ENCODE measurements around the gene NDUFA3.
"Not testable (repeated sequence)": the region's sequence is repeated elsewhere in the genome, so short reads cannot be mapped to it uniquely, and the experiment has no call there.

Gene NDUFA3

DNA sequence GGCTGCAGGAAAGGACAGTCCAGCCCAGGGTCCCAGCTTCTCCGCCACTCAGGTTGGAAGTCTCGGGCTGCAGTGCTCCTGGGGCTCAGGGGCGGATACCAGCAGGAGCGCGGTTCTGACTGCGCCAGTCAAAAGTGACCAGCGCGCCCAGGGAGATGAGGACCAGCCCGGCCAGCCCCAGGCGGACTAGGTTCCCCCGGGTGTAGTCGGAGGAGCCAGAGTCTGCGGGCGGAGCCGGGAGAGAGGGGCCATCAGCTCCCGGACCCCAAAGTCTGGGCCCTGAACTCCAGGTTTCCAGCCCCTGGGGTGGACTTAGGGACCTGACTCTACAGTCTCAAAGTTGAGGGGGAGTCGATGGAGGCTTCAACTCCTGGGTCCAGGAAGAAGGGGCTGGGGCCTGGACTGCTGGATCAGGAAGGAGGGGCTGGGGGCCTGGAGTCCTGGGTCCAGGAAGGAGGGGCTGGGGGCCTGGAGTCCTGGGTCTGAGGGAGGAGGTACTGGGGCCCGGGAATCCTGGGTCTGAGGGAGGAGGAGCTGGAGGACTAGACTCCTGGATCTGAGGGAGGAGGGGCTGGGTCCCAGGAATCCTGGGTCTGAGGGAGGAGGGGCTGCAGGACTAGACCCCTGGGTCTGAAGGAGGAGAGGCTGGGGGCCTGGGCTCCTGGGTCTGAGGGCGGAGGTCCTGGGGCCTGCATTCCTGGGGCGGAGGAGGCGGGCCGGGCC, 7.4 kb upstream of the NDUFA3 start:
- in situ Hi-C loops (cut with HindIII; ENCODE audit: low pct_ligation_motif_present, low sequenced_read_pairs) = no loop called here
- H3K4me3 ChIP-seq (ENCODE audit: low read depth, low read length) = peak overlapping the region; percentile 37
- no peaks in the 10 kb centered on the region for H3K36me3 ChIP-seq (replicated peaks)
- H3K27ac ChIP-seq = no peak overlapping the region
- DNase-seq = no peak
- no peaks in the 10 kb centered on the region for H3K27me3 ChIP-seq (replicated peaks)
- TF ChIP-seq, protein P1, sequence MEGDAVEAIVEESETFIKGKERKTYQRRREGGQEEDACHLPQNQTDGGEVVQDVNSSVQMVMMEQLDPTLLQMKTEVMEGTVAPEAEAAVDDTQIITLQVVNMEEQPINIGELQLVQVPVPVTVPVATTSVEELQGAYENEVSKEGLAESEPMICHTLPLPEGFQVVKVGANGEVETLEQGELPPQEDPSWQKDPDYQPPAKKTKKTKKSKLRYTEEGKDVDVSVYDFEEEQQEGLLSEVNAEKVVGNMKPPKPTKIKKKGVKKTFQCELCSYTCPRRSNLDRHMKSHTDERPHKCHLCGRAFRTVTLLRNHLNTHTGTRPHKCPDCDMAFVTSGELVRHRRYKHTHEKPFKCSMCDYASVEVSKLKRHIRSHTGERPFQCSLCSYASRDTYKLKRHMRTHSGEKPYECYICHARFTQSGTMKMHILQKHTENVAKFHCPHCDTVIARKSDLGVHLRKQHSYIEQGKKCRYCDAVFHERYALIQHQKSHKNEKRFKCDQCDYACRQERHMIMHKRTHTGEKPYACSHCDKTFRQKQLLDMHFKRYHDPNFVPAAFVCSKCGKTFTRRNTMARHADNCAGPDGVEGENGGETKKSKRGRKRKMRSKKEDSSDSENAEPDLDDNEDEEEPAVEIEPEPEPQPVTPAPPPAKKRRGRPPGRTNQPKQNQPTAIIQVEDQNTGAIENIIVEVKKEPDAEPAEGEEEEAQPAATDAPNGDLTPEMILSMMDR (IDR thresholded peaks at IDR 0.05; ENCODE audit: low read depth, low read length, missing control alignments) = no peak

DNA sequence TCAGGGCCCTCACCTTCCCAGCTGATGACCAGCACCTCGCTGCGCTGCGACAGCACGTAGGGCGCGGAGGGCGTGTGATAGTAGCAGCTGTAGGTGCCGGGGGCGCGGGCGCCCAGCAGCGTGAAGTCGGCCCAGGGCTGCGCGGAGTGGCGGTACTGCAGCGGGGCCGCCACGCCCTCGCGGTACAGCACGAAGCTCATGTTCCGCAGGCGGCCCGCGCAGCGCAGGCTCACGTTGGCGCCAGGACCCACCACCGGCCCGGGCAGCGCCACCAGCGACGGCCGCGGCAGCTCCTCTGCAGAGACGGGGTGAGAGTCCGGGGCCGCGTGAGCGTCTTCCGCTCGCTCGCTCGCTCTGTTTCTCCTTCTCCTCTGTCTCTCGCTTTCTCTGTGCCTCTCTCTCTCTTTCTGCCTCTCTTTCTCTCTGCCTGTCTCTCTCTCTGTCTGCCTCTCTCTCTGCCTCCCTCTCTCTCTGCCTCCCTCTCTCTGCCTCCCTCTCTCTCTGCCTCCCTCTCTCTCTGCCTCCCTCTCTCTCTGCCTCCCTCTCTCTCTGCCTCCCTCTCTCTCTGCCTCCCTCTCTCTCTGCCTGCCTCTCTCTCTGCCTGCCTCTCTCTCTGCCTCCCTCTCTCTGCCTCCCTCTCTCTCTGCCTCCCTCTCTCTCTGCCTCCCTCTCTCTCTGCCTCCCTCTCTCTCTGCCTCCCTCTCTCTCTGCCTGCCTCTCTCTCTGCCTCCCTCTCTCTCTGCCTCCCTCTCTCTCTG, 6.6 kb upstream of the NDUFA3 start:
- H3K27ac ChIP-seq; H3K27me3 ChIP-seq (replicated peaks); H3K36me3 ChIP-seq (replicated peaks); in situ Hi-C loops (cut with HindIII; ENCODE audit: low pct_ligation_motif_present, low sequenced_read_pairs); DNase-seq: not testable (repeated sequence)
- H3K4me3 ChIP-seq (ENCODE audit: low read depth, low read length) = peak overlapping the region; percentile 37

DNA sequence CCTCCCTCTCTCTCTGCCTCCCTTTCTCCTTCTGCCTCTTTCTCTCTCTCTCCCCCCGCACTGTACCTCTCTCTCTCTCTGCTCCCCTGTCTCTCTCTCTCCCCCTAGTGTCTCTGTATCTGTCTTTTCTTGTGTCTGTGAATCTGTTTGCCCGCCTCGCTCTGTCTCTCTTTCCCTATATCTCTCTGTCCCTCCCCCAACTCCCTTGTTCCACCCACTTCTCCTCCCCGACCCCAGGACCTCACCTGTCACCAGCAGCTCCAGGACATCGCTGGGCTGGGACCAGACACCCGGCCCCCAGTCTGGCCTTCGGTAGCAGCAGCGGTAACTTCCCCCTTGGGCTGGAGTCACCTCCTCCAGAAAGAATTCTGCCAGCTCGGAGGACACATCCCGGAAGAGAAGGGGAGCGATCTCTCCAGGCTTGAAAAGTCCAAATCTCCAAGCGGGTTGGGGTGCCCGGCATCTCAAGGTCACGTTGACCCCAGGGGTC, 6.0 kb upstream of the NDUFA3 start:
- TF ChIP-seq, protein P1 (IDR thresholded peaks at IDR 0.05; ENCODE audit: low read depth, low read length, missing control alignments) = peak; percentile 65
- in situ Hi-C loops (cut with HindIII; ENCODE audit: low pct_ligation_motif_present, low sequenced_read_pairs) = no loop called here
- no peaks in the 10 kb centered on the region for H3K27me3 ChIP-seq (replicated peaks)
- no peak for DNase-seq
- H3K36me3 ChIP-seq (replicated peaks) = no peaks in the 10 kb centered on the region
- peak overlapping the region; percentile 41 for H3K4me3 ChIP-seq (ENCODE audit: low read depth, low read length)
- H3K27ac ChIP-seq = no peak overlapping the region

DNA sequence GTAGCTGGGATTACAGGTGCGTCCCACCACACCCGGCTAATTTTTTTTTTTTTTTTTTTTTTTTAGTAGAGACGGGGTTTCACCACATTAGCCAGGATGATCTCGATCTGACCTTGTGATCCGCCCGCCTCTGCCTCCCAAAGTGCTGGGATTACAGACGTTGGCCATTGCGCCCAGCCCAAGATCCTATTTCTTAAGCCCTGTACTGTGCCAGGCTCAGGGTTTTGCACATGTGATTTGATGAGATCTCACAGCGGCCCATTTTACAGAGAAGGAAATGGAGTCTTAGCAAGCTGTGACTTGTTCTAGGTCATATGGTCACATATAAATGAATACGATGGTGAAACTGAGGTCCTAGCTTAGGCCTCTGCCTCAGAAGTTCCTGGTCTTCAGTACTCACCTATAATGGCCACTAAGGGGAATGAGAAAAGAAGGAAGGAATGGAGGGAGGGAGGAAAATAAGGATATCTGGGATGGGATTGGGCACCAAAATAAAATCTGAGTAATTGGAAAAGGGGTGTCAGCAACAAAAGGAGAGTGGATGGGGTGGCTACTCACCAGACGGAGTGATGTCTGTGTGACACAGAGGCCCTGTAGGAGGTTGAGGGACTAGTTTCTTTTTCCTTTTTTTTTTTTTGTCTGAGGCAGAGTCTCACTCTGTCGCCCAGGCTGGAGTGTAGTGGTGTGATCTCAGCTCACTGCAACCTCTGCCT, 3.3 kb upstream of the NDUFA3 start:
- Histone ChIP-seq H3K27me3 (replicated peaks) (no peaks in the 10 kb centered on the region), H3K27ac (no peak overlapping the region), H3K36me3 (replicated peaks) (no peaks in the 10 kb centered on the region), H3K4me3 (ENCODE audit: low read depth, low read length) (no peak overlapping the region)
- no peak for DNase-seq
- in situ Hi-C loops (cut with HindIII; ENCODE audit: low pct_ligation_motif_present, low sequenced_read_pairs) = no loop called here
- TF ChIP-seq, protein P1 (IDR thresholded peaks at IDR 0.05; ENCODE audit: low read depth, low read length, missing control alignments) = no peak

DNA sequence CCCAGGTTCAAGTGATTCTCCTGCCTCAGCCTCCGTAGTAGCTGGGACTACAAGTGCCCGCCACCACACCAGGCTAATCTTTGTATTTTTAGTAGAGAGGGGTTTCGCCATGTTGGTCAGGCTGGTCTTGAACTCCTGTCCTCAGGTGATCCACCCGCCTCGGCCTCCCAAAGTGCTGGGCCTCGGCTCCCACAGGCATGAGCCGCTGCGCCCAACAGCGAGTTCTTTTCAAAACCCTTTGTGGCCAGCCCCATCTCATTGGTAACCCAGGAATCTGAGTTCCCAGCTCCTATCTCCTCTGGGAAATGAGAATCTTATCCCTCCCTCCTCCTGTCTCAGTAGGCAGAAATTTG, 2.8 kb upstream of the NDUFA3 start:
- DNase-seq; H3K27ac ChIP-seq; H3K27me3 ChIP-seq (replicated peaks); H3K4me3 ChIP-seq (ENCODE audit: low read depth, low read length); H3K36me3 ChIP-seq (replicated peaks); in situ Hi-C loops (cut with HindIII; ENCODE audit: low pct_ligation_motif_present, low sequenced_read_pairs): not testable (repeated sequence)

DNA sequence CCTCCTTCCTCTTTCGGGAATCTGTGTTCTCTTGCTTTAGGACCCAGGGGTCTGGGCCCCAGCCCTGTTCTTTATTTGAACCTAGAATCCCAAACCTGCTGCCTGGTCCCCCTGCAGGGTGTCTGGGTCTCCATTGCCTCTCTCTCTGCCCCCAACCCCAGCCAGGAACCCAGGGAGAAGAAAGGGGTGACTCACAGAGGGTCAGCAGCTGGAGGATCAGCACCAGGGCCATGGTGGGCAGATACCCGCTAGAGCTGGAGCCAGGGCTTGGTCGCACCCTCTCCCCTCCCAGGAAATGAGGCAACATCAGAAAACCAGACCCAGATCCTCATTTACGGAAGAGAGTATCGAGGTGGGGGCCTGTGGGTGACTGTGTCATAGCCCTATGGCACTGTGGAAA, 2.1 kb upstream of the NDUFA3 start, which contains the start of gene OSCAR:
TSS of gene OSCAR (minus strand) at position 243 of the 400 bp plus-strand sequence. CDS start at position 232, 11 bp downstream.
- DNase-seq = no peak
- in situ Hi-C loops (cut with HindIII; ENCODE audit: low pct_ligation_motif_present, low sequenced_read_pairs) = no loop called here
- TF ChIP-seq, protein P1 (IDR thresholded peaks at IDR 0.05; ENCODE audit: low read depth, low read length, missing control alignments) = no peak

More for the DNA sequence above, 2.1 kb upstream of the NDUFA3 start, which contains the start of gene OSCAR:
- H3K27me3 ChIP-seq (replicated peaks) = no peaks in the 10 kb centered on the region
- peaks cover 3% of the 10 kb centered on the region for H3K36me3 ChIP-seq (replicated peaks)
- H3K27ac ChIP-seq = no peak within 1 kb of the TSS
- H3K4me3 ChIP-seq (ENCODE audit: low read depth, low read length) = no peak within 1 kb of the TSS
